Large intestine (tissue), 3 donors: Measurements from ENCODE around the gene RSAD1. TPM values are rescaled to one million over a fixed set of nuclear protein-coding genes. Genes with fewer than 3 reads are reported as not detected.

Source experiments
- DNase-seq, 2 donors: peaks; one replicate each; pipeline versions ENCODE4 v3.0.0 to v3.0.0-alpha.2; 2013
- H3K27ac ChIP-seq: one replicate; pipeline ENCODE4 v1.5.1; 2013; ENCODE audit warnings: low read length
- H3K27me3 ChIP-seq: 2 replicates; pipeline ENCODE4 v1.6.1; 2013; ENCODE audit warnings: low read length; ENCODE audit not compliant: control insufficient read depth, insufficient read depth
- H3K36me3 ChIP-seq: 2 replicates; pipeline ENCODE4 v1.6.1; 2013; ENCODE audit warnings: low read length; ENCODE audit not compliant: control insufficient read depth, insufficient read depth
- H3K4me1 ChIP-seq: one replicate; pipeline ENCODE4 v1.6.1; 2013; ENCODE audit warnings: low read length; ENCODE audit not compliant: control insufficient read depth, insufficient read depth
- H3K4me3 ChIP-seq: one replicate; pipeline ENCODE4 v1.5.1; 2013; ENCODE audit warnings: low read length
- H3K9me3 ChIP-seq: one replicate; pipeline ENCODE4 v1.6.1; 2013; ENCODE audit warnings: mild to moderate bottlenecking, low read depth, low read length, moderate library complexity; ENCODE audit not compliant: control insufficient read depth
- WGBS: methylation state at CpG from one replicate; pipeline ENCODE4 v1.1.5; 2013; ENCODE audit warnings: low lambda C conversion rate; ENCODE audit not compliant: insufficient coverage; 5-methylcytosine and 5-hydroxymethylcytosine counted together
- polyA plus RNA-seq: library from polyadenylated mRNA; unstranded; fragments of 120-200 nt; gene quantifications from one replicate; pipeline ENCODE4 v1.2.1, GENCODE V29; 2013

The RSAD1 gene
- polyA plus RNA-seq, 1 donor, result 39.3 TPM

DNA sequence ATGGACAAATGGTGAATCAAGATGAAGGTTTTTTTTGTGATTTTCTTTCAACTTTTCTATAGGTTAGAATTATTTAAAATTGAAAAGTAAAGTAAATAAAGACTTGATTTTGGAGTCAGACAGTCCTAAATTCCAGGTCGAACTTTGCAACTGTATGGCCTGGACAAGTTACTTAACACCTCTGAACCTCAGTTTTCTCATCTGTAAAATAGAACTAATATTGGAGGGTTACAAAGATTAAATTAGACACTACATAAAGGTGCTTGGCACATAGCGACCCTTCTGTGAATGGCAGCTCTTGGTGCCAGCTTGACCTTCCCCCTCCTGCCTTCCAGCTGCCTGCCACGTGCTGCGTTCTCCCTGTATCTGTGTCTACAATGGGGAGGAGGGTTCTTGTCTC lies 3.0 kb downstream of the RSAD1 start:
- no peak for DNase-seq
- H3K4me1 ChIP-seq, result peaks cover 19% of the 10 kb centered on the region
- no peaks in the 10 kb centered on the region for H3K9me3 ChIP-seq
- H3K4me3 ChIP-seq, result no peak overlapping the region
- peaks cover under 1% of the 10 kb centered on the region for H3K27me3 ChIP-seq
- no CpG with 5 or more reads among the region's 4 CpGs for WGBS
- peaks cover 51% of the 10 kb centered on the region for H3K36me3 ChIP-seq
- H3K27ac ChIP-seq, result no peak overlapping the region

DNA sequence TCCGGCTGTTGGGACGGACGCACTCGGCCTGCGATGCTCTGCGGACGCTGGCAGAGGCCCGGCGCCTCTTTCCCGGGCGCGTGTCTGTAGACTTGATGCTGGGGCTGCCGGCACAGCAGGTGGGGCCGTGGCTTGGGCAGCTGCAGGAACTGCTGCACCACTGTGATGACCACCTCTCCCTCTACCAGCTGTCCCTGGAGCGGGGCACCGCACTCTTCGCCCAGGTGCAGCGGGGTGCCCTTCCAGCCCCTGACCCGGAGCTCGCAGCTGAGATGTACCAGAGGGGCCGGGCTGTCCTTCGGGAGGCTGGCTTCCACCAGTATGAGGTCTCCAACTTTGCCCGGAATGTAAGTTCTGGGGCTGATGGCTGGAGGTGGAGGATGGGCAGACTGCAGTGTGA lies 3.5 kb downstream of the RSAD1 start:
- H3K36me3 ChIP-seq, result peaks cover 52% of the 10 kb centered on the region
- WGBS, result no CpG with 5 or more reads among the region's 23 CpGs
- H3K9me3 ChIP-seq, result no peaks in the 10 kb centered on the region
- no peak overlapping the region for H3K27ac ChIP-seq
- no peaks in the 10 kb centered on the region for H3K27me3 ChIP-seq
- no peak for DNase-seq
- H3K4me3 ChIP-seq, result no peak overlapping the region
- H3K4me1 ChIP-seq, result peaks cover 16% of the 10 kb centered on the region

DNA sequence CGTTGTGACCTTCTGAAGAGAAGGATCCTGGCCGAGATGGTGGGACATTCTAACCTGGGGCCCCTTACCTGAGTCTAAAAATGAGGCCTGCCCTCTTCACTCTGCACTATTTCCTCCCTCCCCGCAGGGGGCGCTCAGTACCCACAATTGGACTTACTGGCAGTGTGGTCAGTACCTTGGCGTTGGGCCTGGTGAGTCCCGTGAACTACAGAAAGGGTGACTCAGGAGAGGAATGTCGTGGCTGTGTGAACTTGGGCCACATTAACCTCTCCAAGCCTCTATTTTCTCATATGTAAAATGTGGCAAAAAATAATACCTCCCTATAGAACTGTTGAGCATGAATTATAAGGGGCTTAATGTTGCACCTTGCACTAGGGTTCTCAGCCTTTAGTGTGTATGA lies 3.9 kb downstream of the RSAD1 start:
- WGBS, result no CpG with 5 or more reads among the region's 7 CpGs
- Histone ChIP-seq H3K27me3 (no peaks in the 10 kb centered on the region), H3K4me1 (peaks cover 16% of the 10 kb centered on the region), H3K4me3 (no peak overlapping the region), H3K36me3 (peaks cover 56% of the 10 kb centered on the region), H3K9me3 (no peaks in the 10 kb centered on the region), H3K27ac (no peak overlapping the region)
- DNase-seq, result peak; percentile 78 to 87

GRCh38 chr17:50483266-50483665 lies 4.6 kb downstream of the RSAD1 start:
- no peak for DNase-seq
- no peak overlapping the region for H3K27ac ChIP-seq
- peaks cover 12% of the 10 kb centered on the region for H3K4me1 ChIP-seq
- no CpG with 5 or more reads among the region's 5 CpGs for WGBS
- H3K27me3 ChIP-seq, result no peaks in the 10 kb centered on the region
- peaks cover 56% of the 10 kb centered on the region for H3K36me3 ChIP-seq
- H3K9me3 ChIP-seq, result no peaks in the 10 kb centered on the region
- no peak overlapping the region for H3K4me3 ChIP-seq

GRCh38 chr17:50484386-50485155 lies 5.9 kb downstream of the RSAD1 start:
- peaks cover 9% of the 10 kb centered on the region for H3K4me1 ChIP-seq
- no peak overlapping the region for H3K4me3 ChIP-seq
- H3K27ac ChIP-seq, result no peak overlapping the region
- no peaks in the 10 kb centered on the region for H3K9me3 ChIP-seq
- H3K27me3 ChIP-seq, result no peaks in the 10 kb centered on the region
- no peak for DNase-seq
- WGBS, result no CpG with 5 or more reads among the region's 11 CpGs
- peaks cover 56% of the 10 kb centered on the region for H3K36me3 ChIP-seq

GRCh38 chr17:50487213-50488096 lies 8.8 kb downstream of the RSAD1 start:
- Histone ChIP-seq H3K27ac (no peak overlapping the region), H3K4me1 (peaks cover 4% of the 10 kb centered on the region), H3K9me3 (no peaks in the 10 kb centered on the region), H3K4me3 (no peak overlapping the region), H3K36me3 (peaks cover 39% of the 10 kb centered on the region), H3K27me3 (no peaks in the 10 kb centered on the region)
- DNase-seq, result no peak
- WGBS, result no CpG with 5 or more reads among the region's 17 CpGs

DNA sequence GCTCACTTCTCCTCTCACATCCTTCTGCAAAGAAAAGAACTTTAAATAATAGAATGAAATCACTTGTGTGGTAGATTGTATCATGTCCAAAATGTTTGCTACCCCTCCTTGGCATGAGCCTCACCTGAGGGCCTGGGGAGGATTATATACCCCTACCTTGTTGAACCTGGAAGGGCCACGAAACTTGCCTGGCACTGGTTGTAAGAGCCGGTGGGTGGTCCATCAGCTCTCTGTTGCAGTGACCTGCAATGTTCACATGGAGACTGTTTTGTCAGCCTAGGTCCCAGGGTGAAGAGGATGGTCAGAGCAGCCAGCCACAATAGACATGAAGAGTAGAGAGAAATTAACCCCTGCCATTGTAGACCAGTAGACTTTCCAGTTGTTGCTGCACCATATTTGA lies 10.2 kb downstream of the RSAD1 start:
- Histone ChIP-seq H3K27me3 (no peaks in the 10 kb centered on the region), H3K4me3 (no peak overlapping the region), H3K4me1 (no peaks in the 10 kb centered on the region), H3K27ac (no peak overlapping the region), H3K36me3 (peaks cover 27% of the 10 kb centered on the region), H3K9me3 (no peaks in the 10 kb centered on the region)
- WGBS, result no CpG with 5 or more reads among the region's 2 CpGs
- no peak for DNase-seq

DNA sequence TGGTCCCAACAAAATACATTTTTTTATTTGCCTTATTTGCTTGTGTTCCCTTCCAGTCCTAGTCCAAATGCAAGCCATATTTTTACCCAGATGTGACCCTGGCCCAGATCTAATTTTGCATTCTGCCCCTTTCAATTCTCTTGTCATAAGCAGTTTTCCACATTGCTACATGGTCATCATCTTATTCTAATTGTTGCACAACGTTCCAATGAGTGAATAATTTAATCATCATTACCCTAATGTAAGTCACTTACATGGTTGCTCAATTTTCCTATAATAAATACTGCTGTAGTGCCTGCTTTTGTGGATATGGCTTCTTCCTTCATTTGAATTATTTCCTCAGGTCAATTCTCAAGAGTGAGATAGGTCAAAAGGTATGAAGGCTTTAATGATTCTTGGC lies 12.8 kb downstream of the RSAD1 start:
- Histone ChIP-seq H3K27me3 (no peaks in the 10 kb centered on the region), H3K36me3 (peaks cover 6% of the 10 kb centered on the region), H3K4me3 (no peak overlapping the region), H3K27ac (no peak overlapping the region), H3K9me3 (no peaks in the 10 kb centered on the region), H3K4me1 (no peaks in the 10 kb centered on the region)
- WGBS, result 50% methylated on average over 1 of the region's 1 CpG
- no peak for DNase-seq

DNA sequence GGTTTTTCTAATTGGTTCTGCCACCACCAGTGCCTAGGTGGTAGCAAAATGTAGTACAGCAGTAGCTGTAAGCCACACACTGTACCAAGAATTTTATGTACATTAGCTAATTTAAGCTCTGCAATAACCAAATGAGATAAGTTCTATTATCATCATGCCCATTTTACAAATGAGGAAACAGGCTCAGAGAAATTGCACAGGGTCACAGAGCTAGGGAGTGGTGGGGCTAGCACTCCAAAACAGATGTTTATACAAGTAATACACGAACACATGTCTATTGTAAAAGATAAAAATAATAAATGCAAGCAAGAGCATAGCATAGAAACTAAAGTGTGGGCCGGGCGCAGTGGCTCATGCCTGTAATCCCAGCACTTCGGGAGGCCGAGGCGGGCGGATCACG lies 13.6 kb downstream of the RSAD1 start:
- no peak for DNase-seq
- Histone ChIP-seq H3K27ac (no peak overlapping the region), H3K9me3 (no peaks in the 10 kb centered on the region), H3K27me3 (no peaks in the 10 kb centered on the region), H3K4me3 (no peak overlapping the region), H3K4me1 (no peaks in the 10 kb centered on the region), H3K36me3 (peaks cover 3% of the 10 kb centered on the region)
- no CpG with 5 or more reads among the region's 8 CpGs for WGBS

DNA sequence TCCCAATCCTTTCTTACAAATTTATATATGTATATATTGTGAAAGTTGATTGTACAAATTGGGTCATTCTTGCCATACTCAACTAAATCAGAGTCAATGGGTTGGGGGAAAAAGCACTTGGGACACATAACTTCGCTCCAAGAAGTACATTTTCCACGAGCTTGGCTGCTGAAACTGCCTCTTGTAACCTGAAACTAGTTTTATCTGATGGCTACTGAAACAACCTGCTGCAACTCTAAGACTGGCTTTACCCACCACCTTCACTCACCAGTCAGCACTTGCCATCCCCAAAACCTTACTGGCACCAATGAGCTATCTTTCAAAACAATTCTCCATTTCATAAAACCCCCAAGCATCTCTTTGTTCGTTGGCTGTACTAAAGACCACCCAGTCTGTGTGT lies 15.1 kb downstream of the RSAD1 start:
- Histone ChIP-seq H3K4me1 (peaks cover 8% of the 10 kb centered on the region), H3K4me3 (no peak overlapping the region), H3K27ac (no peak overlapping the region), H3K36me3 (no peaks in the 10 kb centered on the region), H3K9me3 (no peaks in the 10 kb centered on the region), H3K27me3 (no peaks in the 10 kb centered on the region)
- no CpG with 5 or more reads among the region's 3 CpGs for WGBS
- DNase-seq, result no peak
